ENCODE data around the gene ATRX.

GRCh38 chrX:77779695-77780094, 6.3 kb downstream of the ATRX start:
- TF ChIP-seq POLR2A (IDR thresholded peaks at IDR 0.05) (no peak), CTCF (IDR thresholded peaks at IDR 0.05 in 4 of 5, conservative IDR thresholded peaks at IDR 0.05 in 1 of 5) (no peak)

Data from gastrocnemius medialis (tissue), 4 donors.